Vagina (tissue), 2 donors: ENCODE data around the gene CD81. TPM values are rescaled to one million over a fixed set of nuclear protein-coding genes. Genes with fewer than 3 reads are reported as not detected.
A peak's percentile ranks its signal among the peaks of the same experiment; 100 is the strongest.

ENCODE experiments used
- DNase-seq, 2 donors: peaks; one replicate each; pipeline ENCODE4 v3.0.0-alpha.2; 2017; ENCODE audit errors: extremely low spot score in 2 of 2
- H3K27ac ChIP-seq: fragments of 200-600 bp; sonication (generic); one replicate; pipeline ENCODE4 v1.5.1; 2019
- H3K27me3 ChIP-seq: fragments of 200-600 bp; sonication (generic); one replicate; pipeline ENCODE4 v1.5.1; 2019
- H3K36me3 ChIP-seq, 2 donors: fragments of 200-600 bp; sonication (generic); one replicate each; pipeline ENCODE4 v1.5.1; 2017 to 2019
- H3K4me1 ChIP-seq: fragments of 200-600 bp; sonication (generic); one replicate; pipeline ENCODE4 v1.5.1; 2019
- H3K4me3 ChIP-seq, 2 donors: fragments of 200-600 bp; sonication (generic); 1 replicate in 1 of 2; 2 replicates in 1 of 2; pipeline ENCODE4 v1.5.1; 2016 to 2019
- H3K9me3 ChIP-seq: fragments of 200-600 bp; sonication (generic); one replicate; pipeline ENCODE4 v1.5.1; 2019
- POLR2A ChIP-seq, 2 donors: fragments of 450-650 bp; IDR thresholded peaks; one replicate each; pipeline ENCODE4 v1.6.1; 2017; ENCODE audit warnings: antibody characterized with exemption in 2 of 2, mild to moderate bottlenecking in 2 of 2, moderate library complexity in 2 of 2
- POLR2AphosphoS5 ChIP-seq, 2 donors: sonication (generic); formaldehyde crosslinking; IDR thresholded peaks; one replicate each; pipeline ENCODE4 v1.9.0; 2017; ENCODE audit warnings: antibody characterized with exemption in 2 of 2, mild to moderate bottlenecking in 2 of 2, low read depth in 1 of 2; ENCODE audit not compliant: insufficient read depth in 1 of 2
- intact Hi-C: fragments of 100-400 bp; cut with DNase I; formaldehyde crosslinking; loops from one replicate; pipeline ENCODE4 v1.15.1; 2023
- total RNA-seq: library from RNA; depleted of rRNA; stranded (reverse); fragments of >200 nt; gene quantifications from one replicate; pipeline ENCODE4 v1.2.3, GENCODE V29; 2016
- TF ChIP-seq, protein P1 (sequence below), 3 experiments: fragments of 450-650 bp in 2 of 3; fragments of 200-600 bp in 1 of 3; sonication (generic) in 1 of 3; IDR thresholded peaks; one replicate each; pipeline ENCODE4 v1.5.1; 2017 to 2019; ENCODE audit warnings: antibody characterized with exemption in 3 of 3, mild to moderate bottlenecking in 2 of 3, moderate library complexity in 2 of 3

Gene CD81
- total RNA-seq, 1 donor from 2014 or later = 526 TPM

GRCh38 chr11:2388431-2389376, 11.6 kb downstream of the CD81 start:
- Histone ChIP-seq H3K9me3 (no peaks in the 10 kb centered on the region), H3K27ac (peak overlapping the region; percentile 81), H3K27me3 (no peaks in the 10 kb centered on the region), H3K4me3 (no peak overlapping the region), H3K4me1 (peaks cover 91% of the 10 kb centered on the region), H3K36me3 (peaks cover 0 to 20% of the 10 kb centered on the region in 2 donors)
- no peak for DNase-seq
- intact Hi-C loops = no loop called here
- TF ChIP-seq POLR2AphosphoS5 (IDR thresholded peaks at IDR 0.05; ENCODE audit: insufficient read depth in 1 of 2, low read depth in 1 of 2) = no peak
- TF ChIP-seq, protein P1, sequence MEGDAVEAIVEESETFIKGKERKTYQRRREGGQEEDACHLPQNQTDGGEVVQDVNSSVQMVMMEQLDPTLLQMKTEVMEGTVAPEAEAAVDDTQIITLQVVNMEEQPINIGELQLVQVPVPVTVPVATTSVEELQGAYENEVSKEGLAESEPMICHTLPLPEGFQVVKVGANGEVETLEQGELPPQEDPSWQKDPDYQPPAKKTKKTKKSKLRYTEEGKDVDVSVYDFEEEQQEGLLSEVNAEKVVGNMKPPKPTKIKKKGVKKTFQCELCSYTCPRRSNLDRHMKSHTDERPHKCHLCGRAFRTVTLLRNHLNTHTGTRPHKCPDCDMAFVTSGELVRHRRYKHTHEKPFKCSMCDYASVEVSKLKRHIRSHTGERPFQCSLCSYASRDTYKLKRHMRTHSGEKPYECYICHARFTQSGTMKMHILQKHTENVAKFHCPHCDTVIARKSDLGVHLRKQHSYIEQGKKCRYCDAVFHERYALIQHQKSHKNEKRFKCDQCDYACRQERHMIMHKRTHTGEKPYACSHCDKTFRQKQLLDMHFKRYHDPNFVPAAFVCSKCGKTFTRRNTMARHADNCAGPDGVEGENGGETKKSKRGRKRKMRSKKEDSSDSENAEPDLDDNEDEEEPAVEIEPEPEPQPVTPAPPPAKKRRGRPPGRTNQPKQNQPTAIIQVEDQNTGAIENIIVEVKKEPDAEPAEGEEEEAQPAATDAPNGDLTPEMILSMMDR (IDR thresholded peaks at IDR 0.05) = no peak
- TF ChIP-seq POLR2A (IDR thresholded peaks at IDR 0.05) = no peak

DNA sequence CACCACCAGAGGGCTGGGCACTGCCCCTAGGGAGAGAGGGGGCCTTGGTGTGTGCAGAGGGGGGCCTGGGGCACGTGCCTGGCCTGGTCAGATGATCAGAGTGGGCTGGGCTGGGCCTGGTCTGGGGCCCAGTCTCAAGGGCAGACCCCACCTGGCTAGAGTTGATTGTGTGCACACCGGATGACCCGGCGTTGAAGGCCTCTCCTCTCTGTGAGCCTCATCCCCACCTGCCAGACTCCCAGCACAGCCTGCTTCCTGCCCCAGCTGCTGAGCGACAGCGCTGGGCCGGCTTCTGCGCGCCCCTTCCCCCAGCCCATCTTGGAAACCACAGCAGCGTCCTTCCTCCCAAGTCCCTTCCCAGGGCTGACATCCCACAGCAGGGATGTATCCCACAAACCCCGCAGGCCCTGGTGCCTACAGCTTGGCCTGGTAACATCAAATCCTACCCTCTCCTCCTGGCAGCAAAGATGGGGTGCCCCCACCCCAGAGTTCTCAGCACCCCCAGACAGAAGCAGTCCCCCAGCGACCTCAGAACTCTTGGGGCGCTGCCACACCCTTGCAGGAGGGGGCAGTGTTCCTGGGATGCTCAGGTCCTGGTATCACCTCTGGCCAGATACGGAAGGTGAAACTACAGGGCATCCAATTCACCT, 12.4 kb downstream of the CD81 start:
- Histone ChIP-seq H3K9me3 (no peaks in the 10 kb centered on the region), H3K36me3 (peaks cover 0 to 28% of the 10 kb centered on the region in 2 donors), H3K4me3 (no peak overlapping the region), H3K27ac (peak overlapping the region; percentile 81), H3K4me1 (peaks cover 83% of the 10 kb centered on the region), H3K27me3 (no peaks in the 10 kb centered on the region)
- no peak for DNase-seq
- TF ChIP-seq, protein P1 (IDR thresholded peaks at IDR 0.05) = no peak
- TF ChIP-seq POLR2AphosphoS5 (IDR thresholded peaks at IDR 0.05; ENCODE audit: insufficient read depth in 1 of 2, low read depth in 1 of 2) (no peak), POLR2A (IDR thresholded peaks at IDR 0.05) (no peak)
- intact Hi-C loops = no loop called here

- no peak for DNase-seq
- Histone ChIP-seq H3K4me3 (no peak overlapping the region), H3K4me1 (peaks cover 76% of the 10 kb centered on the region), H3K27ac (peak overlapping the region; percentile 81), H3K36me3 (peaks cover 0 to 34% of the 10 kb centered on the region in 2 donors), H3K27me3 (no peaks in the 10 kb centered on the region), H3K9me3 (no peaks in the 10 kb centered on the region)
- intact Hi-C loops = no loop called here
- TF ChIP-seq POLR2AphosphoS5 (IDR thresholded peaks at IDR 0.05; ENCODE audit: insufficient read depth in 1 of 2, low read depth in 1 of 2) = no peak
- TF ChIP-seq, protein P1 (IDR thresholded peaks at IDR 0.05) = no peak
- TF ChIP-seq POLR2A (IDR thresholded peaks at IDR 0.05) = no peak
Measured at GRCh38 chr11:2390091-2390724, 13.1 kb downstream of the CD81 start.

DNA sequence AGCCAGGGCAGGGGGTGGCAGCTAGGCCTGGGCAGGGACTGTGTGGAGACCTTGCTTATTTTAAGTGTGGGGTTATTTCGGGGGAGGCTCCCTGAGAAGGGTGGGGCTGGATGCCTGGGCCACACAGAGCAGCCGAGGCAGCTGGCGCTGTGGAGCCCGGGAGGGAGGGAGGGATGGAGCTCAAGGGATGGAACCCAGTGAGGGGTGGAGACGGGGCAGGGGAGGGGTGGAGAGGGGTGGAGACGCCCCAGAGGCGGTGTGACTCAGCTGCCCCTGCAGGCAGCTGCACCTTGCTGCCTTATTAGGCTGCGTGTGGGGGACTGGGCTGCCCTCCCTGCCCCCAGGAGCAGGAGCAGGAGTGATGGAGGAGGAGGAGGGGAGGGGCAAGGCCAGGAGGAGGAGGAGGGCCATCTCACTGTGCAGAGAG, 13.6 kb downstream of the CD81 start:
- Histone ChIP-seq H3K36me3 (peaks cover 0 to 34% of the 10 kb centered on the region in 2 donors), H3K9me3 (no peaks in the 10 kb centered on the region), H3K4me3 (no peak overlapping the region), H3K27me3 (no peaks in the 10 kb centered on the region), H3K27ac (peak overlapping the region; percentile 81), H3K4me1 (peaks cover 71% of the 10 kb centered on the region)
- peak in 1 of 2 donors; percentile 16 for TF ChIP-seq POLR2AphosphoS5 (IDR thresholded peaks at IDR 0.05; ENCODE audit: insufficient read depth in 1 of 2, low read depth in 1 of 2)
- TF ChIP-seq, protein P1 (IDR thresholded peaks at IDR 0.05) = no peak
- no peak for DNase-seq
- intact Hi-C loops = no loop called here
